Left ventricle myocardium inferior (tissue), 1 donor: ENCODE data around the gene ADK. TPM values are rescaled to one million over a fixed set of nuclear protein-coding genes. Genes with fewer than 3 reads are reported as not detected.
"Not testable (repeated sequence)": the region's sequence is repeated elsewhere in the genome, so short reads cannot be mapped to it uniquely, and the experiment has no call there.

ENCODE experiments used
- DNase-seq: peaks from one replicate; pipeline ENCODE4 v3.0.0-alpha.2; 2020
- H3K27ac ChIP-seq: fragments of 200-600 bp; replicated peaks from 2 replicates; pipeline ENCODE4 v1.8.0; 2021
- H3K27me3 ChIP-seq: fragments of 200-600 bp; 2 replicates; pipeline ENCODE4 v1.8.0; 2021; ENCODE audit warnings: low read depth
- H3K36me3 ChIP-seq: fragments of 200-600 bp; 2 replicates; pipeline ENCODE4 v1.8.0; 2021
- H3K4me1 ChIP-seq: fragments of 200-600 bp; 2 replicates; pipeline ENCODE4 v1.8.0; 2021
- H3K4me3 ChIP-seq: fragments of 200-600 bp; 2 replicates; pipeline ENCODE4 v1.8.0; 2021; ENCODE audit warnings: mild to moderate bottlenecking, moderate library complexity
- H3K9me3 ChIP-seq: fragments of 200-600 bp; replicated peaks from 2 replicates; pipeline ENCODE4 v1.8.0; 2021
- intact Hi-C: fragments of 100-400 bp; cut with micrococcal nuclease; formaldehyde crosslinking; loops from one replicate; pipeline ENCODE4 v1.11.0; 2022
- total RNA-seq: library from RNA; stranded (reverse); fragmentation: NEBNext Ultra II Directional; extraction: Animal tissue kit (Norgen Biotek cat#: 25700); gene quantifications from one replicate; pipeline ENCODE4 v1.2.1, GENCODE V29; 2021
- TF ChIP-seq, protein P1 (sequence below): fragments of 200-600 bp; IDR thresholded peaks from 2 replicates; pipeline ENCODE4 v1.8.0; 2021; ENCODE audit warnings: antibody characterized with exemption, mild to moderate bottlenecking, borderline replicate concordance
- donor health status: DM: no; HTN: yes; CAD: no; lungs with severe emphysema.

Gene ADK
- total RNA-seq, 1 donor from 2014 or later: 41.3 TPM

DNA sequence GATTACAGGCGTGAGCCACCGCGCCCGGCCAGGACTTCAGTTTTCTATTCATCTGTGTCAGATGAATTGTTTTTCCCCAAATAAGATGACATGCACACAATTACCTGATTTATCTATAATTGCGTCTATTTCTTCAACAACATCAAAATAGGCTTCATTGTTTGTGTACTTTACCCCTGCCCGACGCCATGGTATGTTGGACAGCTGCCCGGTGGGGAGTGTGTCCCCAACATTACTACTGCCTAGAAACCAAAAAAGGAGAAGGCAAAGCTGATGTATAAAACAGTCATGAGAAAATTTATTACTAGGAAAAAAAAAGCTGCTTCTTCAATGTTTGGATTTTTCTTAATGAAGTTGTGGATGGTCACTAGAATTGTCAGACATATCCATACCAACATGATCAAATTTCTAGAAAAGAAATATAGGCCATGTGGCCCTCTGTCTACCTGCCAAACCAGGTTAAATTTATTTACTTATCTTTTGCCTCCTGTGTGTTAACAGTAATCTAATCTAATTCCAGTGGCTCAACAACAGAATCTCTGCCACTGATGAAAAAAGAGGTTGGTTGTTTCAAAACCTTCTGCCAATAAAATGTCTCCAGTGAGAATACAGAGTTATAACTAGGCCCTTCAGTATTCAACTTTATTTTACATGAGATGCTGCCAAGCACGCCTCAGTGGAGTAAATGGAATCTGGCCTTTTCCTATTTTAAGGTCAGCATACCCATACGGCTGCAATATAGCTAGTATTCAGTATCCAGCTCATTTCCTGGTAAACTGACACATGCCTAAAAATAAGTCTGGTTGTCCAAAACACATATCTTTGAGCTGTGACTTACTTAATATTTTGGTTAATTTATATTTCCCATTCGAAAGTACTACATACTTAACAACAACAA is 16.8 kb upstream of the ADK start:
- no peaks in the 10 kb centered on the region for H3K27me3 ChIP-seq
- H3K4me1 ChIP-seq: no peaks in the 10 kb centered on the region
- no peaks in the 10 kb centered on the region for H3K9me3 ChIP-seq
- H3K4me3 ChIP-seq: no peak overlapping the region
- DNase-seq: no peak
- intact Hi-C loops: no loop called here
- H3K36me3 ChIP-seq: peaks cover 93% of the 10 kb centered on the region
- no peak overlapping the region for H3K27ac ChIP-seq
- TF ChIP-seq, protein P1, sequence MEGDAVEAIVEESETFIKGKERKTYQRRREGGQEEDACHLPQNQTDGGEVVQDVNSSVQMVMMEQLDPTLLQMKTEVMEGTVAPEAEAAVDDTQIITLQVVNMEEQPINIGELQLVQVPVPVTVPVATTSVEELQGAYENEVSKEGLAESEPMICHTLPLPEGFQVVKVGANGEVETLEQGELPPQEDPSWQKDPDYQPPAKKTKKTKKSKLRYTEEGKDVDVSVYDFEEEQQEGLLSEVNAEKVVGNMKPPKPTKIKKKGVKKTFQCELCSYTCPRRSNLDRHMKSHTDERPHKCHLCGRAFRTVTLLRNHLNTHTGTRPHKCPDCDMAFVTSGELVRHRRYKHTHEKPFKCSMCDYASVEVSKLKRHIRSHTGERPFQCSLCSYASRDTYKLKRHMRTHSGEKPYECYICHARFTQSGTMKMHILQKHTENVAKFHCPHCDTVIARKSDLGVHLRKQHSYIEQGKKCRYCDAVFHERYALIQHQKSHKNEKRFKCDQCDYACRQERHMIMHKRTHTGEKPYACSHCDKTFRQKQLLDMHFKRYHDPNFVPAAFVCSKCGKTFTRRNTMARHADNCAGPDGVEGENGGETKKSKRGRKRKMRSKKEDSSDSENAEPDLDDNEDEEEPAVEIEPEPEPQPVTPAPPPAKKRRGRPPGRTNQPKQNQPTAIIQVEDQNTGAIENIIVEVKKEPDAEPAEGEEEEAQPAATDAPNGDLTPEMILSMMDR: no peak

DNA sequence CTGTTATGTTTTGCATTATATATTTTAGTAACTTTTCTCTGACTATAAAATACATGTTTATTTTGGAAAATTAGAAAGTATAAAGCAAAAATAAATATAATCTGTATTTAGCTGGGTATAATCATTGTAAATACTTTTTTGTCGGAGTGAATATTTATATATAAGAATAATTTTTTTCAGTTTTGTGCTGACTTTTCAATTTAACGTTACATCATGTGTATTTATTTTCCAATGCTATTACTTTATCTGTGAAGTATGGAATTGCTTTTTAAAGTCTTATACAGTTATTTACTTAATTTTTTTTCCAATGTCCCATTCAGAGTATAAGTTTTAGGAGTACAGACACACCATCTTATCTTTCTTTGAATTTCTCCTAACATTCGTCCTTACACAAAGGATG is 15.6 kb upstream of the ADK start:
- Histone ChIP-seq H3K36me3 (peaks cover 81% of the 10 kb centered on the region), H3K4me3 (no peak overlapping the region), H3K4me1 (no peaks in the 10 kb centered on the region), H3K27ac (no peak overlapping the region), H3K27me3 (no peaks in the 10 kb centered on the region), H3K9me3 (no peaks in the 10 kb centered on the region)
- no peak for DNase-seq
- TF ChIP-seq, protein P1: no peak
- intact Hi-C loops: no loop called here

GRCh38 chr10:74137992-74138391 is 13.0 kb upstream of the ADK start:
- no peak overlapping the region for H3K27ac ChIP-seq
- peaks cover 3% of the 10 kb centered on the region for H3K4me1 ChIP-seq
- no peaks in the 10 kb centered on the region for H3K9me3 ChIP-seq
- peaks cover 55% of the 10 kb centered on the region for H3K36me3 ChIP-seq
- H3K27me3 ChIP-seq: no peaks in the 10 kb centered on the region
- intact Hi-C loops: no loop called here
- DNase-seq: no peak
- no peak overlapping the region for H3K4me3 ChIP-seq
- TF ChIP-seq, protein P1: no peak

- peaks cover 49% of the 10 kb centered on the region for H3K36me3 ChIP-seq
- DNase-seq, H3K4me3 ChIP-seq, H3K9me3 ChIP-seq, H3K4me1 ChIP-seq, H3K27ac ChIP-seq, H3K27me3 ChIP-seq, intact Hi-C loops: not testable (repeated sequence)
Observed at GRCh38 chr10:74138596-74138995, 12.4 kb upstream of the ADK start.

DNA sequence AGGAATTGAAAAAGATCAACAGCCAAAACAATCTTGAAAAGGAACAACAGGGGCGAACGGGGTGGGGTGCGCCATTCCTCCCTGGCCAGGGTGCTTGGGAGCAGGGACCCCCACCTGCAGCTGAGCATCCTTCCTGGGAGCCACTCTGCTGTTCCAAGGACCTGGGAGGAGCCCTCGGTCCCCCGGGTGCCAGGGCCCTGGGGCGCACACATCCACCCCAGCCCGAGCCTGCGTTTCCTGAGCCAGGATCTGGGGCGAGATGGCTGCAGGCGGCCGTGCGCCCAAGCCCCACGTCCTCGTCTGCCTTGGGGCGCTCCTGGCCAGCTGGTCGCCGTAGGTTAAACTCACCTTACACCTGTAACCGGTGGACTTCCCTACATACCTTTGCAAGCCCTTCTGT is 11.0 kb upstream of the ADK start:
- DNase-seq: no peak
- Histone ChIP-seq H3K27ac (no peak overlapping the region), H3K36me3 (peaks cover 37% of the 10 kb centered on the region), H3K4me3 (no peak overlapping the region), H3K27me3 (no peaks in the 10 kb centered on the region), H3K4me1 (peaks cover 12% of the 10 kb centered on the region), H3K9me3 (no peaks in the 10 kb centered on the region)
- intact Hi-C loops: no loop called here
- TF ChIP-seq, protein P1: no peak

DNA sequence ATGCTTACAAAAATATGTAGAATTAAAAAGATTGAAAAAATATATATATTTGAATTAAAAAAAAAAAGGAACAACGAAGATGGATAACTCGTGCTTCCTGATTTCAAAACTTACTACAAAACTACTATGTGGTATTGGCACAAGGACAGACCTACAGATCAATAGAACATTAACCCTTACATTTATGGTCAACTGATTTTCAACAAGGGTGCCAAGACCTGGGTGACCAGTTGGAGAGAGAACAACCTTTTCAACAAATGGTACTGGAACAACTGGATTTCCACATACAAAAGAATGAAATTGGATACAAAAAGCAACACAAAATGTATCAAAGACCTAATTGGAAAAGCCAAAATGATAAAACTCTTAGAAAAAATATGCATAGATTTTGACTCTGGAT is 10.5 kb upstream of the ADK start:
- peaks cover 18% of the 10 kb centered on the region for H3K4me1 ChIP-seq
- H3K9me3 ChIP-seq: no peaks in the 10 kb centered on the region
- no peak for DNase-seq
- intact Hi-C loops: no loop called here
- H3K36me3 ChIP-seq: peaks cover 32% of the 10 kb centered on the region
- H3K27me3 ChIP-seq: no peaks in the 10 kb centered on the region
- TF ChIP-seq, protein P1: no peak
- no peak overlapping the region for H3K27ac ChIP-seq
- H3K4me3 ChIP-seq: no peak overlapping the region
